HepG2 (cell line): Measurements from ENCODE around the gene LEMD1. TPM values are rescaled to one million over a fixed set of nuclear protein-coding genes. Genes with fewer than 3 reads are reported as not detected.

Experiments
- ATAC-seq: fragments of 200-7000 bp; cut with Tn5 transposase; 3 replicates; pipeline ENCODE4 v1.9.1; 2020; ENCODE audit warnings: mild to moderate bottlenecking, moderate library complexity
- BruUV-seq: library from RNA; stranded (reverse); fragments of 400-500 nt; replicated peaks from 2 replicates; lab custom pipeline; 2021; lab: Mats Ljungman, UMichigan
- CTCF ChIA-PET: fragments of 300-600 bp; formaldehyde crosslinking; extraction: SDS; loops from one replicate; lab custom pipeline; 2021; ENCODE audit warnings: low total read pairs, inconsistent platforms, low intra/inter-chr PET ratio; lab: Yijun Ruan, JAX
- POLR2A ChIA-PET: fragments of 350-600 bp; sonication (Branson Sonifier 250); formaldehyde crosslinking; loops from one replicate; lab custom pipeline; 2020; ENCODE audit warnings: antibody characterized with exemption, inconsistent platforms; lab: Yijun Ruan, JAX
- DNase-seq: peaks from one replicate; pipeline ENCODE4 v3.0.0-alpha.2; 2015; ENCODE audit warnings: low spot score
- FAIRE-seq: peaks from 3 replicates; lab custom pipeline; 2011; peaks lifted over from hg19 to GRCh38; lab: Jason Lieb, UNC
- H2AFZ ChIP-seq: one replicate; pipeline ENCODE4 v1.6.1; 2011; ENCODE audit warnings: low read length, inconsistent platforms
- H3K27ac ChIP-seq: fragments of 300-600 bp; 3 replicates; pipeline ENCODE4 v1.8.0; 2011; ENCODE audit warnings: mixed run types, mild to moderate bottlenecking, mixed read lengths, low read length, inconsistent platforms; ENCODE audit not compliant: insufficient read depth; ENCODE audit errors: extremely low read length
- H3K27me3 ChIP-seq, 2 experiments: fragments of 200-600 bp in 1 of 2; 2 replicates in 1 of 2; 3 replicates in 1 of 2; pipeline versions ENCODE4 v1.6.0 to v1.8.0; 2011; ENCODE audit warnings: low read length in 2 of 2, mild to moderate bottlenecking in 2 of 2, moderate library complexity in 2 of 2, inconsistent platforms in 1 of 2; ENCODE audit not compliant: insufficient read depth in 2 of 2, control insufficient read depth in 1 of 2
- H3K36me3 ChIP-seq, 2 experiments: fragments of 200-600 bp in 1 of 2; replicated peaks in 1 of 2; 2 replicates in 1 of 2; 3 replicates in 1 of 2; pipeline versions ENCODE4 v1.5.1 to v1.8.0; 2011; ENCODE audit warnings: low read length in 2 of 2, inconsistent platforms in 1 of 2; ENCODE audit not compliant: insufficient read depth in 2 of 2, control insufficient read depth in 1 of 2
- H3K4me1 ChIP-seq: 2 replicates; pipeline ENCODE4 v1.5.1; 2012; ENCODE audit warnings: low read length, inconsistent platforms; ENCODE audit not compliant: insufficient read depth
- H3K4me2 ChIP-seq: 2 replicates; pipeline ENCODE4 v1.6.0; 2011; ENCODE audit warnings: low read depth, low read length, inconsistent platforms
- H3K4me3 ChIP-seq, 3 experiments: fragments of 200-600 bp in 1 of 3; sonication (generic), shearing (Covaris generic) in 1 of 3; replicated peaks in 1 of 3; 2 replicates each; pipeline ENCODE4 v1.5.1; 2011 to 2016; ENCODE audit warnings: low read length in 3 of 3, inconsistent platforms in 2 of 3, low read depth in 2 of 3, mild to moderate bottlenecking in 2 of 3, control low read depth in 1 of 3, mixed read lengths in 1 of 3; ENCODE audit not compliant: insufficient read depth in 1 of 3
- H3K79me2 ChIP-seq: one replicate; pipeline ENCODE4 v1.6.1; 2011; ENCODE audit warnings: low read length, inconsistent platforms; ENCODE audit not compliant: insufficient read depth
- H3K9ac ChIP-seq: 2 replicates; pipeline ENCODE4 v1.6.0; 2011; ENCODE audit warnings: mild to moderate bottlenecking, low read depth, low read length, inconsistent platforms; ENCODE audit not compliant: insufficient read depth
- H3K9me3 ChIP-seq: 2 replicates; pipeline ENCODE4 v1.5.1; 2012; ENCODE audit warnings: mild to moderate bottlenecking, low read length
- H4K20me1 ChIP-seq: 2 replicates; pipeline ENCODE4 v1.6.0; 2011; ENCODE audit warnings: inconsistent platforms, mild to moderate bottlenecking, low read length, moderate library complexity; ENCODE audit not compliant: insufficient read depth
- DRAP1 ChIP-seq: IDR thresholded peaks from 2 replicates; pipeline ENCODE4 v1.6.1; 2016; ENCODE audit warnings: missing genetic modification reagents, missing compliant biosample characterization
- FOXA3 ChIP-seq: IDR thresholded peaks from 2 replicates; pipeline ENCODE4 v1.6.1; 2016; ENCODE audit warnings: missing genetic modification reagents, missing compliant biosample characterization
- GATA4 ChIP-seq: sonication (generic); IDR thresholded peaks from 2 replicates; pipeline ENCODE4 v1.6.1; 2016; ENCODE audit warnings: antibody characterized with exemption, low read depth, borderline replicate concordance
- HIVEP1 ChIP-seq: sonication (generic); formaldehyde crosslinking; IDR thresholded peaks from 2 replicates; pipeline ENCODE4 v1.4.0; 2020; ENCODE audit warnings: mild to moderate bottlenecking, missing genetic modification reagents
- KDM3A ChIP-seq: IDR thresholded peaks from 2 replicates; pipeline ENCODE4 v1.6.1; 2018; ENCODE audit warnings: low read depth, missing compliant biosample characterization
- PRDM15 ChIP-seq: sonication (generic); formaldehyde crosslinking; IDR thresholded peaks from 2 replicates; pipeline ENCODE4 v1.4.0; 2020; ENCODE audit warnings: missing genetic modification reagents
- SP2 ChIP-seq: sonication (generic); formaldehyde crosslinking; IDR thresholded peaks from 2 replicates; pipeline ENCODE4 v1.5.1; 2020; ENCODE audit warnings: mild to moderate bottlenecking, missing genetic modification reagents
- TBL1XR1 ChIP-seq: fragments of 150-350 bp; IDR thresholded peaks from 2 replicates; pipeline ENCODE4 v1.6.1; 2014; ENCODE audit warnings: borderline replicate concordance, low read length; ENCODE audit not compliant: partially characterized antibody
- WIZ ChIP-seq: sonication (generic); formaldehyde crosslinking; IDR thresholded peaks from 2 replicates; pipeline ENCODE4 v1.5.1; 2020; ENCODE audit warnings: mild to moderate bottlenecking, missing genetic modification reagents
- ZKSCAN1 ChIP-seq: fragments of 150-350 bp; IDR thresholded peaks from 2 replicates; pipeline ENCODE4 v1.6.1; 2014; ENCODE audit warnings: low read length
- ZNF234 ChIP-seq: sonication (generic); formaldehyde crosslinking; conservative IDR thresholded peaks from 2 replicates; pipeline ENCODE4 v1.5.1; 2020; ENCODE audit warnings: mild to moderate bottlenecking, missing genetic modification reagents
- ZNF33B ChIP-seq: sonication (generic); formaldehyde crosslinking; IDR thresholded peaks from 2 replicates; pipeline ENCODE4 v1.5.1; 2020; ENCODE audit warnings: mild to moderate bottlenecking, missing genetic modification reagents
- ZNF367 ChIP-seq: sonication (generic); formaldehyde crosslinking; IDR thresholded peaks from 2 replicates; pipeline ENCODE4 v1.4.0; 2020; ENCODE audit warnings: missing genetic modification reagents, borderline replicate concordance
- ZNF446 ChIP-seq: sonication (generic); formaldehyde crosslinking; IDR thresholded peaks from 2 replicates; pipeline ENCODE4 v1.5.0; 2020; ENCODE audit warnings: mild to moderate bottlenecking, missing genetic modification reagents
- ZNF460 ChIP-seq: sonication (generic); formaldehyde crosslinking; IDR thresholded peaks from 2 replicates; pipeline ENCODE4 v1.5.1; 2020; ENCODE audit warnings: missing genetic modification reagents, mild to moderate bottlenecking, borderline replicate concordance
- ZNF552 ChIP-seq: sonication (generic); formaldehyde crosslinking; IDR thresholded peaks from 2 replicates; pipeline ENCODE4 v1.9.0; 2022; ENCODE audit warnings: missing genetic modification reagents, mild to moderate bottlenecking, borderline replicate concordance
- ZNF556 ChIP-seq: sonication (generic); formaldehyde crosslinking; IDR thresholded peaks from 2 replicates; pipeline ENCODE4 v1.4.0; 2020; ENCODE audit warnings: mild to moderate bottlenecking, missing genetic modification reagents, borderline replicate concordance
- WGBS: methylation state at CpG from one replicate; pipeline ENCODE4 v1.1.6; 2017; ENCODE audit warnings: low lambda C conversion rate; 5-methylcytosine and 5-hydroxymethylcytosine counted together
- in situ Hi-C: cut with HindIII; loops from 2 replicates; pipeline ENCODE4 v1.10.0; 2017; ENCODE audit warnings: low pct_unique_long_range_greater_than_20kb; ENCODE audit not compliant: extremely low pct_ligation_motif_present
- intact Hi-C: fragments of 100-400 bp; cut with micrococcal nuclease; formaldehyde crosslinking; loops from one replicate; pipeline ENCODE4 v1.10.0; 2022; ENCODE audit not compliant: unreplicated experiment
- polyA plus RNA-seq, 8 experiments: library from polyadenylated mRNA; depleted of rRNA in 3 of 8; stranded (reverse) in 7 of 8; unstranded in 1 of 8; fragments of >200 nt; fragmentation: Illumina TruSeq in 4 of 8; extraction: Trizol in 4 of 8; gene quantifications; 2 replicates each; pipeline versions ENCODE4 v1.2.1 to v1.2.3, GENCODE V29; 2011 to 2016; ENCODE audit warnings: low read depth in 4 of 8, missing spikeins in 1 of 8, mixed read lengths in 1 of 8; ENCODE audit not compliant: insufficient read depth in 1 of 8
- total RNA-seq, 5 experiments: library from RNA; depleted of rRNA; stranded (reverse); fragments of >200 nt; fragmentation: Illumina TruSeq; extraction: Trizol; gene quantifications; 2 replicates each; pipeline ENCODE4 v1.2.3, GENCODE V29; 2016; ENCODE audit warnings: low read depth in 1 of 5

LEMD1 gene
- total and polyA plus RNA-seq, 2 of the 13 experiments (the other 11 are each of a cell fraction or from before 2014, with no cell fraction given) = 1.4 to 2.3 TPM

- TF ChIP-seq HIVEP1 = no peak
- TF ChIP-seq ZNF460 (CRISPR knock-in tag) = no peak
- TF ChIP-seq WIZ (CRISPR knock-in tag) = no peak
- no peak for TF ChIP-seq ZKSCAN1
- no peak for TF ChIP-seq ZNF367 (CRISPR knock-in tag)
- no peak for TF ChIP-seq ZNF446 (CRISPR knock-in tag)
- TF ChIP-seq ZNF556 (CRISPR knock-in tag) = no peak
- no peak for TF ChIP-seq FOXA3
- TF ChIP-seq ZNF33B (CRISPR knock-in tag) = no peak
- TF ChIP-seq, all 625 proteins: peak for 0
- 18% methylated on average over 3 of the region's 3 CpGs for WGBS
Observed at GRCh38 chr1:205453466-205453865, 31.6 kb upstream of the LEMD1 start.

GRCh38 chr1:205452933-205453332 lies 31.1 kb upstream of the LEMD1 start:
- intact Hi-C loops (loop anchor here (10.0 kb wide), 1 partner anchor 118 kb away; no protein-coding TSS in a partner anchor), in situ Hi-C loops (no loop called here)
- FAIRE-seq = no peak
- no peak for ATAC-seq
- no peak overlapping the region for H3K9ac ChIP-seq
- no peaks in the 10 kb centered on the region for H4K20me1 ChIP-seq
- H3K36me3 ChIP-seq = no peaks in the 10 kb centered on the region
- BruUV-seq = no TSS peak
- H2AFZ ChIP-seq = no peak overlapping the region
- WGBS = no CpG with 5 or more reads among the region's 5 CpGs
- TF ChIP-seq TBL1XR1 = no peak
- TF ChIP-seq DRAP1 (CRISPR knock-in tag) = no peak
- no peak for TF ChIP-seq KDM3A (CRISPR knock-in tag)
- TF ChIP-seq PRDM15 (CRISPR knock-in tag) = no peak
- no peak for TF ChIP-seq GATA4
- no peak for TF ChIP-seq SP2 (CRISPR knock-in tag)
- TF ChIP-seq ZNF552 (CRISPR knock-in tag) = no peak
- TF ChIP-seq ZNF234 (CRISPR knock-in tag) = no peak
- H3K27ac ChIP-seq = no peak overlapping the region
- H3K27me3 ChIP-seq = peaks cover 0 to 52% of the 10 kb centered on the region in 2 experiments; a peak in 4 of 5 replicates
- no peaks in the 10 kb centered on the region for H3K9me3 ChIP-seq
- H3K4me1 ChIP-seq = peaks cover 57% of the 10 kb centered on the region
- peaks cover 18% of the 10 kb centered on the region for H3K79me2 ChIP-seq
- H3K4me2 ChIP-seq = no peak overlapping the region
- POLR2A ChIA-PET = interaction anchor here (6.2 kb wide), 1 partner anchor 13 kb away, joined by 95 read pairs; no protein-coding TSS in a partner anchor
- CTCF ChIA-PET = no interaction called here
- H3K4me3 ChIP-seq = no peak overlapping the region
- DNase-seq = no peak

More at GRCh38 chr1:205453466-205453865, 31.6 kb upstream of the LEMD1 start:
- no peak overlapping the region for H3K4me2 ChIP-seq
- FAIRE-seq = no peak
- H3K4me1 ChIP-seq = peaks cover 52% of the 10 kb centered on the region
- H3K27me3 ChIP-seq = peaks cover 0 to 57% of the 10 kb centered on the region in 2 experiments; a peak in 4 of 5 replicates
- no peaks in the 10 kb centered on the region for H3K36me3 ChIP-seq
- ATAC-seq = no peak
- peaks cover 13% of the 10 kb centered on the region for H3K79me2 ChIP-seq
- ChIA-PET CTCF (no interaction called here), POLR2A (interaction anchor here (6.2 kb wide), 1 partner anchor 13 kb away, joined by 95 read pairs; no protein-coding TSS in a partner anchor)
- no peak overlapping the region for H3K9ac ChIP-seq
- H3K9me3 ChIP-seq = no peaks in the 10 kb centered on the region
- BruUV-seq = no TSS peak
- H3K4me3 ChIP-seq = no peak overlapping the region
- intact Hi-C loops = loop anchor here (10.0 kb wide), 1 partner anchor 119 kb away; no protein-coding TSS in a partner anchor
- DNase-seq = no peak
- no peaks in the 10 kb centered on the region for H4K20me1 ChIP-seq
- in situ Hi-C loops = no loop called here
- no peak overlapping the region for H3K27ac ChIP-seq
- H2AFZ ChIP-seq = no peak overlapping the region
